NT2/D1 (cell line): Measurements from ENCODE around the gene MAST4.

Source experiments
- DNase-seq: peaks from one replicate; pipeline ENCODE4 v3.0.0-alpha.2; 2011; ENCODE audit warnings: low read depth, low spot score
- H3K27me3 ChIP-seq: 2 replicates; pipeline ENCODE4 v1.6.0; 2011; ENCODE audit warnings: mild to moderate bottlenecking; ENCODE audit not compliant: insufficient read length, insufficient read depth
- H3K36me3 ChIP-seq: 2 replicates; pipeline ENCODE4 v1.6.1; 2011; ENCODE audit warnings: mild to moderate bottlenecking, low read length, mixed read lengths; ENCODE audit not compliant: insufficient read depth, insufficient read length
- H3K4me1 ChIP-seq: 2 replicates; pipeline ENCODE4 v1.5.1; 2011; ENCODE audit not compliant: insufficient read depth, insufficient read length
- H3K4me3 ChIP-seq: 2 replicates; pipeline ENCODE4 v1.5.1; 2011; ENCODE audit warnings: low read depth; ENCODE audit not compliant: insufficient read length
- H3K9ac ChIP-seq: 2 replicates; pipeline ENCODE4 v1.6.0; 2011; ENCODE audit warnings: low read depth; ENCODE audit not compliant: insufficient read length
- H3K9me3 ChIP-seq: 2 replicates; pipeline ENCODE4 v1.5.1; 2011; ENCODE audit warnings: mild to moderate bottlenecking, low read length; ENCODE audit not compliant: insufficient read depth
- SUZ12 ChIP-seq: IDR thresholded peaks from 2 replicates; pipeline ENCODE4 v1.6.1; 2011; ENCODE audit not compliant: insufficient read length, insufficient read depth; ENCODE audit errors: extremely low read depth
- YY1 ChIP-seq: IDR thresholded peaks from 2 replicates; pipeline ENCODE4 v1.6.1; 2011; ENCODE audit not compliant: insufficient read length, insufficient read depth
- ZNF274 ChIP-seq: IDR thresholded peaks from 2 replicates; pipeline ENCODE4 v1.6.1; 2011; ENCODE audit warnings: mild to moderate bottlenecking, low read depth, low read length

Gene MAST4

DNA sequence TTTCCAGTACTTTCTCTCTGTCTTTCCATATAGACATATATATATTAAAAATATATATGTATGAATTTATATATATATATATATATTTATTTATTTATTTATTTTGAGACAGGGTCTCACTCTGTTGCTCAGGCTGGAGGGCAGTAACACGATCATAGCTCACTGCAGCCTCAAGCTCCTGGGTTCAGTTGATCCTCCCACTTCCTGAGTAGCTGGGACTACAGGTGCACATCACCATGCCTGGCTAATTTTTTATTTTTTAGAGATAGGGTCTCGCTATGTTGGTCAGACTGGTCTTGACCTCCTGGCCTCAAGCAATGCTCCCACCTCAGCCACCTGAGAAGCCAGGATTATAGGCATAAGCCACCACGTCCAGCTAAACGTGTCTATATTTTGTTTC, 390.3 kb downstream of the MAST4 start:
- H3K4me3 ChIP-seq = no peak overlapping the region
- H3K9me3 ChIP-seq = no peaks in the 10 kb centered on the region
- no peak overlapping the region for H3K9ac ChIP-seq
- TF ChIP-seq YY1 = no peak
- no peak for TF ChIP-seq ZNF274
- TF ChIP-seq SUZ12 = no peak
- H3K27me3 ChIP-seq = no peaks in the 10 kb centered on the region
- H3K4me1 ChIP-seq = no peaks in the 10 kb centered on the region
- no peak for DNase-seq
- no peaks in the 10 kb centered on the region for H3K36me3 ChIP-seq

DNA sequence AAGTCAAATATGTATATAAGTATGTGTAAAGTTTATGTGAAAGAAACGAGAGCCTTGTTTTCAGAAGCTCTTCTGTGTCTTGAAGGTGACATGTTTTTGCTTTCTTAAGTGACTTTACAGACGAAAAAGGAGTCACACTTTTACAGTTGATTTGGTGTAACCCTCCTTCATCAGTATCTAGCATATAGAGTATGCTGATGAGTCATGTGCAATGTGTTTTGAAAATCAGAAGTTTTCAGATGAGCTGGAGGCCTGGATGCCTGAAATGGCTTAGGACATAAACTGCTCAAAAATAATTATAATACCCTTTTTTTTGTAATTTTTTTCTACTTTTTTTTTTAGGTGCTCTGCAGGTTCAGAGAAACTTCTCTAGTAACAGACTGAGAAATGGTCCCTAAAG, 390.9 kb downstream of the MAST4 start:
- no peaks in the 10 kb centered on the region for H3K9me3 ChIP-seq
- H3K36me3 ChIP-seq = no peaks in the 10 kb centered on the region
- no peaks in the 10 kb centered on the region for H3K27me3 ChIP-seq
- H3K4me3 ChIP-seq = no peak overlapping the region
- H3K9ac ChIP-seq = no peak overlapping the region
- no peak for DNase-seq
- H3K4me1 ChIP-seq = no peaks in the 10 kb centered on the region
- TF ChIP-seq YY1 (no peak), ZNF274 (no peak), SUZ12 (no peak)

DNA sequence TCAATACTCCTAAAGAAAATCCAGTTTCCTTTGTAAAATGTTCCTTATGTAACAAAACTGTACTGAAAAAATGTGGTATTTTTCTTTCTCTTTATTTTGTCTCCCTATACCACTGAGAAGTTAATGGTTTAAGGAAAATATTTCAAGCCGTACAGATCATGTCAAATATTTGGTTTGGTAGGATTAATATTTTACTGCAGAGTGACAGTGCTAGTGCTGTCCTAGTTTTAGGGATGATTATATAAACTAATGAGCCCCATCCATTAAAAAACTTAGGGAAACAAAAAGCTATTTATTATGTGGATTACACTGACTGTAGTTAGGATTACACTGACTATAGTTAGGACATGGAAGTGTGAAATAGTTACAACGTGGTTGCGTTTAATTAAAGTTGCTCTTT, 391.3 kb downstream of the MAST4 start:
- no peaks in the 10 kb centered on the region for H3K36me3 ChIP-seq
- TF ChIP-seq YY1 (no peak), SUZ12 (no peak), ZNF274 (no peak)

DNA sequence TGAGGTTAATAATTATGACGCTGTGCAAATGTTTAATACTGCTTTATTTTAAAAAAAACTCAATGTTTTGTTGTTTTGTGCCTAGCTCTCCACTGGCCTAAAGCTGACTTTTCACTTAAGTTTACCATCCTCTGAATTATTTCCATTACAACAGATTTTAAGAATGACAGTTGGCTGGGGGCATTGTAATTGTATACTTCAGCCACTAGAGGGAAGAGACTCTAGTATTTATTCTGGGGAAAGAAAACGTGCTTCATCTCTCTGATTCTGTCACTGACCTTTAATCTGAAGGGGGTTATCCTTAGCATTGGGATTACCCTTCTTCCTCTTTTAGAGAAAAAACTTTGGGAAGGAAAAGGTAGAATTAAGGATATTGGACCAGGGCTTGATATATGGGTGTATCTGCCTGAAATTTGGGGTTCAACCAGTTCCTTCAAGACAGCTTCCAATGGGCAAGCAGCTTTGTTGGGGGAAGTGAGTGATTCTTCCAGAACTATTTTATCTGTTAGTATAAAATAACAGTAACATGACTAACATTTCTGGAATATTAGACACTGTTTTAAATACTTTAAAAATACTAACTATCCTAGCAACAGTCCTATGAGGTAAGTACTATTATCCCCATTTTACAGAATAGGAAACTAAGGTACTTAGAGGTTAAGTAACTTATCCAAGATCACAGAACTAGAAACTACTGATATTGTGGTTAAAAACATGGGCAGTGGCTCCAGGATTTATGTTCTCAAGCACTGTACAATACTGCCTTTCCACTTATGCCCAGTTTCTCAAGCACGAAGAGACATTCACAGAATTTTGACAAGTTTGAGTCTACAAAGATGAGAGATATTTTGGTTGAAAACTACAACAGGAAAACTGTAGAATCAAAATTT, 392.0 kb downstream of the MAST4 start:
- no peak for TF ChIP-seq SUZ12
- no peak for TF ChIP-seq YY1
- no peak for TF ChIP-seq ZNF274
- no peaks in the 10 kb centered on the region for H3K27me3 ChIP-seq
- DNase-seq = no peak

More for the DNA sequence above, 391.3 kb downstream of the MAST4 start:
- H3K9me3 ChIP-seq = no peaks in the 10 kb centered on the region
- DNase-seq = no peak
- no peak overlapping the region for H3K9ac ChIP-seq
- H3K4me3 ChIP-seq = no peak overlapping the region
- no peaks in the 10 kb centered on the region for H3K4me1 ChIP-seq
- no peaks in the 10 kb centered on the region for H3K27me3 ChIP-seq

DNA sequence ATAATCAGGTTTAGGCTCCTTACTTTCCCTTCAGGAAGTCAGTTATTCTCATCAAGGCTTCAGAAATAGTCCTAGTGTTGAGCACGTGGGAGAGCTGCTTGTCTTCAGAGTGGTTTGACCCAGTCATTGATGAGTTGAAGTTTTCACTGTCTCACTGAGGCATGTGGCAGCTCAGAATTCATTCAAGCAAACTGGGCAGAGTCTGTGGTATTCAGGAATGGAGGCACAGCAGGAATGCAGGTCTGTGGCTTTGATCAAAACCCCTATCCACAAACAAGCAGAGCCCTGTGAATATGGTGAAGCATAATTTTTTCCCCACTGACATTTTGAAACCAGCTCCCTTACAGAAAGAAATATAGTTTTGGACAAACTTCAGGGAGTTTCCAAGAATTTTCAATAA, 393.1 kb downstream of the MAST4 start:
- DNase-seq = no peak
- Histone ChIP-seq H3K4me3 (no peak overlapping the region), H3K9ac (no peak overlapping the region), H3K4me1 (no peaks in the 10 kb centered on the region), H3K36me3 (no peaks in the 10 kb centered on the region), H3K27me3 (no peaks in the 10 kb centered on the region), H3K9me3 (no peaks in the 10 kb centered on the region)
- no peak for TF ChIP-seq ZNF274
- TF ChIP-seq SUZ12 = no peak
- no peak for TF ChIP-seq YY1

More for the DNA sequence above, 392.0 kb downstream of the MAST4 start:
- Histone ChIP-seq H3K9me3 (no peaks in the 10 kb centered on the region), H3K36me3 (no peaks in the 10 kb centered on the region), H3K9ac (no peak overlapping the region), H3K4me1 (no peaks in the 10 kb centered on the region), H3K4me3 (no peak overlapping the region)

DNA sequence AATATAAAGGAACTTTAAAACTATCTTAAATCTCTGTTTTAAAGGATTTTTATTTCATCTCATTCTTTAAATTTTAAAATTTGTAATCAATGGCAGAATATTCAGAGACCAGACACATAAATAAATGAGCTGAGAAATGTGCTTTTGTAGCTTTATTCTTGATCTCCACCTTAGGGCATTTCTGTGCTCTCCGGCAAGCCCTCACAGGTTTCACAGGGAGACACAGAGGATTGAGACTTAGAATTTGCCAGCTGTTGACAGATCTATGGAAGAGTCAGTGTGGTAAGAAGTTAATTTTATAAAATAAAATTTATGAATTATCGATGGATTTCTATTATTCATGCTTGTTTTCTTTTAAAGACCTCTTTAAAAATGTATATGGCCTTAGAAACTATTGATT, 393.6 kb downstream of the MAST4 start:
- Histone ChIP-seq H3K36me3 (no peaks in the 10 kb centered on the region), H3K4me3 (no peak overlapping the region), H3K9ac (no peak overlapping the region), H3K4me1 (no peaks in the 10 kb centered on the region), H3K9me3 (no peaks in the 10 kb centered on the region), H3K27me3 (no peaks in the 10 kb centered on the region)
- TF ChIP-seq SUZ12 = no peak
- DNase-seq = no peak

DNA sequence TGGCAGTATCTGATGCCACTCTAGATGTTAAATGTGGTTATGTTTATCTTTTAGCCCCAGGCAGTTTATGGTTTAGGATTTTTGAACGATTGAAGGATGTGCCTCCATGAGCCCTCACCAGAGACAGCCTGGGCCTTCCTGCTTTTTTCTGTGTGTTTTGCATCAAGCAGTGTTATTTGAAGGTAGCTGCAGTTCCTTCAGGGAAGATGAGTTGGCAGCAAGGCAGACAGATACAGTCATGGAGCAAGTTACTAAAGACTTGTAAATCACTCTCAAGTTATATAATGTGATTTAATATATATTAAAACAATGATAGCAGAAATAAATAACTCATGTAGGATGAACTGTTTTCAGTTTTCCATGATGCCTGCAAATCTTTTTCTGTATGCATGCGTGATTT, 395.6 kb downstream of the MAST4 start:
- DNase-seq = no peak
- TF ChIP-seq ZNF274 (no peak), YY1 (no peak)
- no peak overlapping the region for H3K9ac ChIP-seq
- H3K4me1 ChIP-seq = no peaks in the 10 kb centered on the region
- no peaks in the 10 kb centered on the region for H3K36me3 ChIP-seq
- H3K4me3 ChIP-seq = no peak overlapping the region
- no peaks in the 10 kb centered on the region for H3K27me3 ChIP-seq
- no peaks in the 10 kb centered on the region for H3K9me3 ChIP-seq
